HepG2 (cell line): ENCODE data around the gene ENPP1. TPM values are rescaled to one million over a fixed set of nuclear protein-coding genes. Genes with fewer than 3 reads are reported as not detected.

Experiments
- ATF1 ChIP-seq: IDR thresholded peaks from 2 replicates; pipeline ENCODE4 v1.6.1; 2016; ENCODE audit warnings: mild to moderate bottlenecking, control low read depth
- ATF2 ChIP-seq: sonication (generic); formaldehyde crosslinking; IDR thresholded peaks from 2 replicates; pipeline ENCODE4 v1.4.0; 2020; ENCODE audit warnings: missing genetic modification reagents
- CAMTA2 ChIP-seq: sonication (generic); formaldehyde crosslinking; IDR thresholded peaks from 2 replicates; pipeline ENCODE4 v1.4.0; 2020; ENCODE audit warnings: mild to moderate bottlenecking, missing genetic modification reagents, borderline replicate concordance
- HOXA3 ChIP-seq: sonication (generic); formaldehyde crosslinking; IDR thresholded peaks from 2 replicates; pipeline ENCODE4 v1.5.0; 2020; ENCODE audit warnings: missing genetic modification reagents
- KAT8 ChIP-seq: IDR thresholded peaks from 2 replicates; pipeline ENCODE4 v1.6.1; 2016; ENCODE audit warnings: missing genetic modification reagents, missing compliant biosample characterization
- NFYB ChIP-seq: sonication (generic); formaldehyde crosslinking; IDR thresholded peaks from 2 replicates; pipeline ENCODE4 v1.4.0; 2020; ENCODE audit warnings: missing genetic modification reagents
- RAD51 ChIP-seq: fragments of 450-650 bp; IDR thresholded peaks from 2 replicates; pipeline ENCODE4 v1.6.1; 2016; ENCODE audit warnings: borderline replicate concordance
- ZFP1 ChIP-seq: IDR thresholded peaks from 2 replicates; pipeline ENCODE4 v1.6.1; 2016
- ZNF124 ChIP-seq: sonication (generic); formaldehyde crosslinking; IDR thresholded peaks from 2 replicates; pipeline ENCODE4 v1.4.0; 2020; ENCODE audit warnings: missing genetic modification reagents
- ZNF292 ChIP-seq: sonication (generic); formaldehyde crosslinking; IDR thresholded peaks from 2 replicates; pipeline ENCODE4 v1.8.1; 2022; ENCODE audit warnings: mild to moderate bottlenecking, low read depth, missing genetic modification reagents, borderline replicate concordance
- ZNF788 ChIP-seq: sonication (generic); formaldehyde crosslinking; IDR thresholded peaks from 2 replicates; pipeline ENCODE4 v1.5.0; 2020; ENCODE audit warnings: mild to moderate bottlenecking, missing genetic modification reagents, borderline replicate concordance
- polyA plus RNA-seq, 8 experiments: library from polyadenylated mRNA; depleted of rRNA in 3 of 8; stranded (reverse) in 7 of 8; unstranded in 1 of 8; fragments of >200 nt; fragmentation: Illumina TruSeq in 4 of 8; extraction: Trizol in 4 of 8; gene quantifications; 2 replicates each; pipeline versions ENCODE4 v1.2.1 to v1.2.3, GENCODE V29; 2011 to 2016; ENCODE audit warnings: low read depth in 4 of 8, missing spikeins in 1 of 8, mixed read lengths in 1 of 8; ENCODE audit not compliant: insufficient read depth in 1 of 8
- total RNA-seq, 5 experiments: library from RNA; depleted of rRNA; stranded (reverse); fragments of >200 nt; fragmentation: Illumina TruSeq; extraction: Trizol; gene quantifications; 2 replicates each; pipeline ENCODE4 v1.2.3, GENCODE V29; 2016; ENCODE audit warnings: low read depth in 1 of 5
- TF ChIP-seq, protein P1 (sequence below): sonication (generic); formaldehyde crosslinking; IDR thresholded peaks from 2 replicates; pipeline ENCODE4 v1.4.0; 2020; ENCODE audit warnings: missing genetic modification reagents, mild to moderate bottlenecking, borderline replicate concordance
- TF ChIP-seq, protein P2 (sequence below): sonication (generic); formaldehyde crosslinking; IDR thresholded peaks from 2 replicates; pipeline ENCODE4 v1.5.0; 2020; ENCODE audit warnings: missing genetic modification reagents
- TF ChIP-seq, protein P3 (sequence below): sonication (generic); formaldehyde crosslinking; IDR thresholded peaks from 2 replicates; pipeline ENCODE4 v1.8.0; 2022; ENCODE audit warnings: mild to moderate bottlenecking, missing genetic modification reagents

Gene ENPP1
- total and polyA plus RNA-seq, 2 of the 13 experiments (the other 11 are each of a cell fraction or from before 2014, with no cell fraction given) = 56.5 to 160 TPM

DNA sequence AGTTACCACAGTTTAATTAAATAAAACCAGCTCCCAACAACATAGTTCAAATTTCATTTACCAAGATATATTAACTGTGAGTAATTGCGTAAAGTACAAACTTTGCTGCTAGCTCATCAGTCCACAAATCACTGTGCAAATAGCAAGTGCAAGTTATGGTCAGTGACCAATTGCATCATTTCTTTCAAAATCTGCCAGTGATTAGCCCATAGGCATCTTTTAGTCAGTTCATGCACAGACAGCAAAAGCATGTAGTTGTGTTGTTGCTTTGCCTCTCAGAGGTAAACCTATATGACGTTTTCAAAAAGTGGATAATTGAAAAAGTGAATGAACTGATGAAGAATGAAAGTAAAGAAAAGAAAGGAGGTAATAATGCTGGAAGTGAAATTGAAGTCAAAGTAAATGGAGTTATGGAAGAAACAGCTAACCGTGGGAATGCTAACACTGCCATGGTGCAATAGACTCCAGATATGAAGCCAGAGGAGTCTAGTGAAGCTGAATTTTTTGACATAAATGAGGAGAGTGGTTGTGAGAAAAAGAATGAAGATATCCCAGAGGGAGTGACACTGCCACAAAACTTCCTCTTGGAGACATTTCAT lies 36.5 kb downstream of the ENPP1 start (continued):
- TF ChIP-seq, protein P1, sequence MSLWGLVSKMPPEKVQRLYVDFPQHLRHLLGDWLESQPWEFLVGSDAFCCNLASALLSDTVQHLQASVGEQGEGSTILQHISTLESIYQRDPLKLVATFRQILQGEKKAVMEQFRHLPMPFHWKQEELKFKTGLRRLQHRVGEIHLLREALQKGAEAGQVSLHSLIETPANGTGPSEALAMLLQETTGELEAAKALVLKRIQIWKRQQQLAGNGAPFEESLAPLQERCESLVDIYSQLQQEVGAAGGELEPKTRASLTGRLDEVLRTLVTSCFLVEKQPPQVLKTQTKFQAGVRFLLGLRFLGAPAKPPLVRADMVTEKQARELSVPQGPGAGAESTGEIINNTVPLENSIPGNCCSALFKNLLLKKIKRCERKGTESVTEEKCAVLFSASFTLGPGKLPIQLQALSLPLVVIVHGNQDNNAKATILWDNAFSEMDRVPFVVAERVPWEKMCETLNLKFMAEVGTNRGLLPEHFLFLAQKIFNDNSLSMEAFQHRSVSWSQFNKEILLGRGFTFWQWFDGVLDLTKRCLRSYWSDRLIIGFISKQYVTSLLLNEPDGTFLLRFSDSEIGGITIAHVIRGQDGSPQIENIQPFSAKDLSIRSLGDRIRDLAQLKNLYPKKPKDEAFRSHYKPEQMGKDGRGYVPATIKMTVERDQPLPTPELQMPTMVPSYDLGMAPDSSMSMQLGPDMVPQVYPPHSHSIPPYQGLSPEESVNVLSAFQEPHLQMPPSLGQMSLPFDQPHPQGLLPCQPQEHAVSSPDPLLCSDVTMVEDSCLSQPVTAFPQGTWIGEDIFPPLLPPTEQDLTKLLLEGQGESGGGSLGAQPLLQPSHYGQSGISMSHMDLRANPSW (CRISPR knock-in tag) = no peak
- TF ChIP-seq RAD51 (no peak), NFYB (peak; percentile 76), ZFP1 (CRISPR knock-in tag) (0 out of 2 replicates have a peak, but pooled peaks have one; percentile 72), ZNF788 (CRISPR knock-in tag) (no peak), KAT8 (peak; percentile 88), ZNF124 (CRISPR knock-in tag) (0 out of 2 replicates have a peak, but pooled peaks have one; percentile 65), ZNF292 (CRISPR knock-in tag) (peak; percentile 89; the same call in 1 of the 2 replicates), ATF1 (CRISPR knock-in tag) (peak; percentile 80), ATF2 (CRISPR knock-in tag) (peak; percentile 98), HOXA3 (CRISPR knock-in tag) (peak; percentile 80; the same call in 1 of the 2 replicates), CAMTA2 (CRISPR knock-in tag) (no peak)
- TF ChIP-seq, protein P2, sequence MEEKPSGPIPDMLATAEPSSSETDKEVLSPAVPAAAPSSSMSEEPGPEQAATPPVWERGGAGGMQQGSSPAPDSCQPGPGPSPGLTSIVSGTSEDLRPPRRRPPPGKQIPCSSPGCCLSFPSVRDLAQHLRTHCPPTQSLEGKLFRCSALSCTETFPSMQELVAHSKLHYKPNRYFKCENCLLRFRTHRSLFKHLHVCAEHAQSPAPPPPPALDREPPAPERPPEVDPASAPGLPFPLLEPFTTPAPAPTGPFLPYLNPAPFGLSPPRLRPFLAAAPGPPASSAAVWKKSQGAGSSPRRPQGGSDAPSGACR = 0 out of 2 replicates have a peak, but pooled peaks have one; percentile 58
- TF ChIP-seq, protein P3, sequence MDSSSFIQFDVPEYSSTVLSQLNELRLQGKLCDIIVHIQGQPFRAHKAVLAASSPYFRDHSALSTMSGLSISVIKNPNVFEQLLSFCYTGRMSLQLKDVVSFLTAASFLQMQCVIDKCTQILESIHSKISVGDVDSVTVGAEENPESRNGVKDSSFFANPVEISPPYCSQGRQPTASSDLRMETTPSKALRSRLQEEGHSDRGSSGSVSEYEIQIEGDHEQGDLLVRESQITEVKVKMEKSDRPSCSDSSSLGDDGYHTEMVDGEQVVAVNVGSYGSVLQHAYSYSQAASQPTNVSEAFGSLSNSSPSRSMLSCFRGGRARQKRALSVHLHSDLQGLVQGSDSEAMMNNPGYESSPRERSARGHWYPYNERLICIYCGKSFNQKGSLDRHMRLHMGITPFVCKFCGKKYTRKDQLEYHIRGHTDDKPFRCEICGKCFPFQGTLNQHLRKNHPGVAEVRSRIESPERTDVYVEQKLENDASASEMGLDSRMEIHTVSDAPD (CRISPR knock-in tag) = peak; percentile 84
